ENCODE measurements around the gene RUNX2.

RUNX2 gene

DNA sequence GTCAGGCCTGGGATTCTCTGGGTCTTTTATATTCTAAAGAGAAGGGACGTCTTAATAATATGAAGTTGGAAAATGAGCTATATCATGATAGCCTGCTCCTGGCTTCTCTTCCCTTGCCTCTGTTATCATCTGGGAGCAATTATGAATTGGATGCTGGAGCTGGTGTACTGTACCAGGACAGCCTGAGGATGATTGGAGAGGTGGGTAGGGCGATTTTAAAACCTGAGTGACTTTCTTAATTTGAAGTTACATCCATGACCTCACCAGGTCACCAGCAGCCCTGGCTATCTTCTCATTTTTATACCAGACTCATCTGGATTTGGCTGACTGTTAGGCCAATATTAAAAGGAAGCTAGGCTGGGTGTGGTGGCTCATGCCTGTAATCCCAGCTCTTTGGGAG, 369.9 kb downstream of the RUNX2 start:
- WGBS (ENCODE audit: extremely low coverage, insufficient coverage, insufficient read length), result no CpG with 5 or more reads among the region's 2 CpGs
- Histone ChIP-seq H4K91ac (ENCODE audit: low read depth, low read length) (no peak overlapping the region), H3K79me2 (ENCODE audit: control insufficient read depth, insufficient read depth, low read length, poor library complexity) (no peaks in the 10 kb centered on the region)

DNA sequence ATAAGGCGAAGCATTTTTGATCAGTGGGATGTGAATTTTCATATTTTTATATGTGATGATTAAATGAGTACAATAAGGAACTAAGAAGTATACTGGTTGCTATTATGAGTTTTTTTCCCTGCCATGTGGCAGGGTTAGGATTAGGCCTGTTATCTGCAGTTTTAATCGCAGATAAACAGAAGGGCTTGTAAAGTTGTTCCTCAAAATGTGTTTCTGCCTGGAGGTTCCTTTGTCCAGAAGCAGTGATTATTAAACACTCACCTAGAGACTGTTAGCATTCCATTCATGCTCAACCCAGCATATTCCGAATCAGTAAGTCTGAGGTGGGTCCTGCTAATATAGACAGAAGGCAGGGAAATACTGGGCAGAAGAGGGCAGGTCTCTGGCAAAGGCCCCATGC, 371.5 kb downstream of the RUNX2 start:
- Histone ChIP-seq H3K18ac (ENCODE audit: low read length) (peak overlapping the region; percentile 44), H3K27ac (ENCODE audit: low read depth, low read length) (peak overlapping the region; percentile 8), H3K79me2 (ENCODE audit: control insufficient read depth, insufficient read depth, low read length, poor library complexity) (no peaks in the 10 kb centered on the region), H3K4ac (ENCODE audit: low read depth, low read length) (no peak overlapping the region), H3K4me2 (ENCODE audit: low read length) (no peak overlapping the region), H2AFZ (ENCODE audit: insufficient read depth, low read length, poor library complexity) (no peak overlapping the region), H3K36me3 (ENCODE audit: control insufficient read depth in 1 of 2, insufficient read depth in 2 of 2, low read length in 2 of 2) (no peaks in the 10 kb centered on the region), H3K9me3 (ENCODE audit: insufficient read depth, low read depth, low read length) (no peaks in the 10 kb centered on the region), H3K23ac (ENCODE audit: low read length) (no peak overlapping the region), H3K4me3 (ENCODE audit: low read depth, low read length) (no peak overlapping the region), H2BK120ac (ENCODE audit: insufficient read depth, low read length, poor library complexity) (peak overlapping the region; percentile 85), H4K91ac (ENCODE audit: low read depth, low read length) (peak overlapping the region; percentile 66), H3K27me3 (ENCODE audit: insufficient read depth, low read length) (no peaks in the 10 kb centered on the region), H2BK12ac (ENCODE audit: low read length) (peak overlapping the region; percentile 90), H3K9ac (ENCODE audit: low read length) (no peak overlapping the region), H2BK5ac (ENCODE audit: low read depth, low read length, poor library complexity) (peak overlapping the region; percentile 51), H3K14ac (ENCODE audit: low read length) (no peak overlapping the region), H3K4me1 (ENCODE audit: control insufficient read depth in 1 of 2, insufficient read depth in 2 of 2, low read length in 2 of 2) (peaks cover 5 to 10% of the 10 kb centered on the region in 2 experiments), H2AK5ac (ENCODE audit: low read length) (peak overlapping the region; percentile 12), H4K8ac (ENCODE audit: low read depth, low read length) (no peak overlapping the region), H3K79me1 (ENCODE audit: low read length) (peaks cover 6% of the 10 kb centered on the region), H4K12ac (ENCODE audit: low read depth, low read length) (no peak overlapping the region)
- WGBS (ENCODE audit: extremely low coverage, insufficient coverage, insufficient read length), result no CpG with 5 or more reads among the region's 3 CpGs
- DNase-seq, result no peak

More for the DNA sequence above, 369.9 kb downstream of the RUNX2 start:
- Histone ChIP-seq H3K4me3 (ENCODE audit: low read depth, low read length) (no peak overlapping the region), H3K4me2 (ENCODE audit: low read length) (no peak overlapping the region), H3K18ac (ENCODE audit: low read length) (no peak overlapping the region), H3K14ac (ENCODE audit: low read length) (no peak overlapping the region), H2AK5ac (ENCODE audit: low read length) (no peak overlapping the region), H3K27me3 (ENCODE audit: insufficient read depth, low read length) (no peaks in the 10 kb centered on the region), H2AFZ (ENCODE audit: insufficient read depth, low read length, poor library complexity) (no peak overlapping the region), H3K9me3 (ENCODE audit: insufficient read depth, low read depth, low read length) (no peaks in the 10 kb centered on the region), H4K12ac (ENCODE audit: low read depth, low read length) (no peak overlapping the region), H3K4me1 (ENCODE audit: control insufficient read depth in 1 of 2, insufficient read depth in 2 of 2, low read length in 2 of 2) (peaks cover 5 to 7% of the 10 kb centered on the region in 2 experiments), H2BK5ac (ENCODE audit: low read depth, low read length, poor library complexity) (no peak overlapping the region), H3K4ac (ENCODE audit: low read depth, low read length) (no peak overlapping the region), H3K9ac (ENCODE audit: low read length) (no peak overlapping the region), H3K79me1 (ENCODE audit: low read length) (peaks cover 6% of the 10 kb centered on the region), H2BK12ac (ENCODE audit: low read length) (no peak overlapping the region), H3K23ac (ENCODE audit: low read length) (no peak overlapping the region), H2BK120ac (ENCODE audit: insufficient read depth, low read length, poor library complexity) (peak overlapping the region; percentile 49), H3K27ac (ENCODE audit: low read depth, low read length) (no peak overlapping the region), H3K36me3 (ENCODE audit: control insufficient read depth in 1 of 2, insufficient read depth in 2 of 2, low read length in 2 of 2) (no peaks in the 10 kb centered on the region), H4K8ac (ENCODE audit: low read depth, low read length) (no peak overlapping the region)
- DNase-seq, result no peak

DNA sequence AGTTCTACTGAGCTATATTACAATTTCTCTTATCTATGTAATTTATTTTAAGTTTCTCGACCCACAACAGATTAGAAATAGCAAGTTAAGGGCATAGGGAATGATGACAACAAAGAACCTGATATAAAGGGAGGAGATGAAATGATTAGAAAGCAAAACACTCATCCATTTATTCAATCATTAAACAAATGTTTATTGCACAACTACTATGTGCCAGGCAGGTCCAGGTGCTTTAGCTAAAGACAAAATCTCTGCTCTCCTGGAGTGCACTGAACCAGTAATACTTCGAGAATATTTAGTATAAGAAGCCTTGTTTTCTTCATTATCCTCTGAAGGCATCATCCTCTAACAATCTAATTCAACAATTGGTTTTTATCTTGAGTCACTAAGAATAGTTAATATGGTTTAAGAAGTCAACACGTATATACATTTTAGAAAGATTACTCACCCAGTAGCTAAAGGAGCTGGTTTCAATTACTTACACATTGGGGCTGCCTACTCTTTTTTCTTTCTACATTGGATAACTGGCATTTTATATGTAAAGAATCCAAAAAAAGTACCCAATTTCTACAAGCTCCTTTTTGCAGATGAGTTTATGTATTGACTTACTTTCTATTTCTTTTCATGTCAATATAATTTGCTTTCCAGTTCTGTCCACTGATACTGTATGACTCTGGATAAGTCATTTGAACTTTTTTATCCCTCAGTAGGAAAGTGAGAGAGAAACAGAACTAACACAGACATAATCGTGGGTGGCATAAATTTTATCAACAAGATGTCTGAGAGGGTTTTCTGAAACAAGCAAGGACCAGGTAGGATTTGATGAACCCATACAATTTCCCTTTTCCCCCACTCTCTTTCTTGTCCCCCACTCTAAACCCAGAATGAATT, 375.0 kb downstream of the RUNX2 start:
- Histone ChIP-seq H4K91ac (ENCODE audit: low read depth, low read length) (no peak overlapping the region), H2BK5ac (ENCODE audit: low read depth, low read length, poor library complexity) (no peak overlapping the region), H3K14ac (ENCODE audit: low read length) (no peak overlapping the region), H3K36me3 (ENCODE audit: control insufficient read depth in 1 of 2, insufficient read depth in 2 of 2, low read length in 2 of 2) (no peaks in the 10 kb centered on the region), H2BK12ac (ENCODE audit: low read length) (no peak overlapping the region), H3K4me2 (ENCODE audit: low read length) (no peak overlapping the region), H2AFZ (ENCODE audit: insufficient read depth, low read length, poor library complexity) (no peak overlapping the region), H3K9me3 (ENCODE audit: insufficient read depth, low read depth, low read length) (no peaks in the 10 kb centered on the region), H3K23ac (ENCODE audit: low read length) (no peak overlapping the region), H4K12ac (ENCODE audit: low read depth, low read length) (no peak overlapping the region), H3K4me1 (ENCODE audit: control insufficient read depth in 1 of 2, insufficient read depth in 2 of 2, low read length in 2 of 2) (peaks cover 5 to 7% of the 10 kb centered on the region in 2 experiments), H3K27me3 (ENCODE audit: insufficient read depth, low read length) (no peaks in the 10 kb centered on the region), H3K79me2 (ENCODE audit: control insufficient read depth, insufficient read depth, low read length, poor library complexity) (no peaks in the 10 kb centered on the region), H4K8ac (ENCODE audit: low read depth, low read length) (no peak overlapping the region), H3K4ac (ENCODE audit: low read depth, low read length) (no peak overlapping the region), H3K4me3 (ENCODE audit: low read depth, low read length) (no peak overlapping the region), H3K9ac (ENCODE audit: low read length) (no peak overlapping the region), H3K79me1 (ENCODE audit: low read length) (peaks cover 3% of the 10 kb centered on the region), H2BK120ac (ENCODE audit: insufficient read depth, low read length, poor library complexity) (no peak overlapping the region), H3K27ac (ENCODE audit: low read depth, low read length) (no peak overlapping the region), H2AK5ac (ENCODE audit: low read length) (no peak overlapping the region), H3K18ac (ENCODE audit: low read length) (no peak overlapping the region)
- no CpG with 5 or more reads among the region's 4 CpGs for WGBS (ENCODE audit: extremely low coverage, insufficient coverage, insufficient read length)
- DNase-seq, result no peak

DNA sequence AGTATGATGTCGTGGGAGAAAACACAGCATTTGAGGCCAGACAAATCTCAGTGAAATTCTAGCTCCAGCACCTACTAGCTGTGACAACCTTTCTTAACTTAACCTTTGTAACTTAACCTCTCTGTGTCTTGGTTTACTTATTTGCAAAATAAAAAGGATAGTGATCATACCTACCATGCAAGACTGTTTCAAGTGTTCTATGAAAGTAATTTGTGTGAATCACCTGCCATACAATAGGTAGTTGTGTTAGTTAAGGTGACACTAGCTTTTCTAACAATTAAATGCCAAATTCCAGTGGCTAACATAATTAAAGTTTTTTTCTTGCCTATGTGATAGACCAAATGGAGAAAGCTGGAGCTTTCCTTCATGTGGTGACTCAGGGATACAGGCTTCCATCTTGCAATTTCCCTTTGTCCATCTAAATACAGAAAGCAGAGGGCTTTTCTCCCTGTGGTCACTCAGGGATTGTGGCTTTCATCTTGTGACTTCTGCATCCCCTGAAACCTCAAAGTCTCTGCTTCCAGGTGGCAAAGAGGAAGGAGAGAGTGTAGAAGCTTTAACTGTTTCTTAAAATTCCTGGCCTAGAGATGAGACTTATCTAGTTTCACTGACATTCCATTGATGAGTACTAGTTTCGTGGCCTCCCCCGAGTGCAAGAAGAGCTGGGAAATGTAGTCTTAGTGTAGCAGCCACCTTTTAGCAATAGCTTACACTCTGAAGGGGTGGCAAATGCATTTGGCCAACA, 376.1 kb downstream of the RUNX2 start:
- Histone ChIP-seq H2BK5ac (ENCODE audit: low read depth, low read length, poor library complexity) (no peak overlapping the region), H4K91ac (ENCODE audit: low read depth, low read length) (no peak overlapping the region), H3K4me2 (ENCODE audit: low read length) (no peak overlapping the region), H3K23ac (ENCODE audit: low read length) (no peak overlapping the region), H2BK12ac (ENCODE audit: low read length) (no peak overlapping the region), H3K79me1 (ENCODE audit: low read length) (peaks cover 3% of the 10 kb centered on the region), H3K4me3 (ENCODE audit: low read depth, low read length) (no peak overlapping the region), H3K9ac (ENCODE audit: low read length) (no peak overlapping the region), H3K27me3 (ENCODE audit: insufficient read depth, low read length) (no peaks in the 10 kb centered on the region), H3K4ac (ENCODE audit: low read depth, low read length) (no peak overlapping the region), H3K27ac (ENCODE audit: low read depth, low read length) (no peak overlapping the region), H3K79me2 (ENCODE audit: control insufficient read depth, insufficient read depth, low read length, poor library complexity) (no peaks in the 10 kb centered on the region), H2BK120ac (ENCODE audit: insufficient read depth, low read length, poor library complexity) (no peak overlapping the region), H4K8ac (ENCODE audit: low read depth, low read length) (no peak overlapping the region), H2AFZ (ENCODE audit: insufficient read depth, low read length, poor library complexity) (no peak overlapping the region), H3K9me3 (ENCODE audit: insufficient read depth, low read depth, low read length) (no peaks in the 10 kb centered on the region), H3K36me3 (ENCODE audit: control insufficient read depth in 1 of 2, insufficient read depth in 2 of 2, low read length in 2 of 2) (no peaks in the 10 kb centered on the region), H2AK5ac (ENCODE audit: low read length) (no peak overlapping the region), H3K4me1 (ENCODE audit: control insufficient read depth in 1 of 2, insufficient read depth in 2 of 2, low read length in 2 of 2) (peaks cover 5 to 7% of the 10 kb centered on the region in 2 experiments), H3K18ac (ENCODE audit: low read length) (no peak overlapping the region), H4K12ac (ENCODE audit: low read depth, low read length) (no peak overlapping the region), H3K14ac (ENCODE audit: low read length) (no peak overlapping the region)
- DNase-seq, result no peak
- WGBS (ENCODE audit: extremely low coverage, insufficient coverage, insufficient read length), result no CpG with 5 or more reads among the region's 3 CpGs

All from trophoblast cell (in vitro differentiated cells and primary cell).